HL-60/S4 (cell line): ENCODE results near the gene KCNH3.

ENCODE experiments used
- in situ Hi-C: fragments of 300-500 bp; cut with MboI; formaldehyde crosslinking; loops from 2 replicates; pipeline ENCODE4 v1.14.3; 2022; ENCODE audit warnings: low sequenced_read_pairs

The KCNH3 gene

DNA sequence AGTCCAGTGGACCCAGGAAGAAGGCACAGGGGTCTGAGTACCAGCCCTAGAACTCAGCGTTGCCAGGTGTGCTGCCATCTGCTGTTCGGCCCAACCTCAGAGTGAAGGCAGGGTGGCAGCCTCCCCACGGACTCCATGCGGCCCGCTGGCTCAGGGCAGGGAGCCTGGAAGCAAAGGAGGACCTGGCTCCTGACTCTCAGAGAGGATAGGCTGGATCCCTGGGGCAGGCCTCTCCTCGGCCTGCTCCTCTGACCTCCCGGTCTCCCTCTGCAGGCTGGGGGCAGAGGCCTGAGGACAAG, 19.0 kb downstream of the KCNH3 start:
- in situ Hi-C loops: no loop called here

DNA sequence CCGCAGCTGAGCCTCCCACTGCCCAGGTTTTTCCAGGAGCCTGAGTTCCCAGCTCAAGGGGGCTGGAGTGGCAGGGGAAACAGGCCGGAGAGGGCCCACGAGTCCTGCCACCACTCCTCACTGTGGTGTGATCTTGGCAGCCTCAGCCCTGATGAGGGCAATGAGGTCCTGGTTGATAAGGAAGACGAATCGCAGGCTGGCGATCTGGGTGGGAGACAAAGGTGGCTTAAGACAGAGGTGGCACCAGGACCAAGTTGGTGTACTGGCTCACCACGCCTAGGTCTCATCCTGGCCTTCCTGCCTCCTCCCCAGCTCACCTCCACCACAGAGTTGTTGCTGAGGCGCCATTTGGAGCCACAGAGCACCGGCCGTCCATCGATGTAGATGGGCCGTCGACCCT, 19.7 kb downstream of the KCNH3 start:
- in situ Hi-C loops: no loop called here

DNA sequence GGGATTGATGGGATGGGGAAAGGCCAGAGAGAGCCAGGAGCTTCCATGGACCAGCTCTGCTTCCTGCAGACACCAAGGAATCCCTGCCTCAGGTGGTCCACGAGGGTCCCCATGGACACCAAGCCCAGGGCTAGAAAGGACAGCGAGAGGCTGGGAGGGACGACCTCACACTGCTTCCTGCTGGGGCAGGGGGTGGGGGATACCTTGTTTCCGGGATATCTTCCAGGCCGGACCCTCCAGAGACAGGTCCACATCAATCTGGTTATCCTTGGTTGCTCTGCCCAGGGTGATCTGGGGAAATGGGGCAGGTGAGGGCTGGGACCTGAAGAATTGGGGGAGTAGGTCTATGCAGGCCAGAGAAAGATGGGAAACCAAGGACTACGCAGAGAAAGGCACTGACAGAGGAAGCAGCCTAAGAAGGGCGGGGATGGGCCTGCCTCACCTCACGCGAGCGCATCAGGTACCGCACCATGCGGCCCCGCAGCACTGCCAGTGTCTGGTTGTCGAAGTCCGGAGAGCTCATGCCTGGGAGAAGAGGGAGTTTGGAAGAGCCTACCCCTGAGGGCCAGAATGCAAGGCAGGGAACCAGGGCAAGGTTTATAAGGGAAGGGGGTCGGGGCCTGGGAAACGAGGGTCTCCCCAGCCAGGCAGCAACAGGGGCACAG, 20.3 kb downstream of the KCNH3 start:
- in situ Hi-C loops: no loop called here

DNA sequence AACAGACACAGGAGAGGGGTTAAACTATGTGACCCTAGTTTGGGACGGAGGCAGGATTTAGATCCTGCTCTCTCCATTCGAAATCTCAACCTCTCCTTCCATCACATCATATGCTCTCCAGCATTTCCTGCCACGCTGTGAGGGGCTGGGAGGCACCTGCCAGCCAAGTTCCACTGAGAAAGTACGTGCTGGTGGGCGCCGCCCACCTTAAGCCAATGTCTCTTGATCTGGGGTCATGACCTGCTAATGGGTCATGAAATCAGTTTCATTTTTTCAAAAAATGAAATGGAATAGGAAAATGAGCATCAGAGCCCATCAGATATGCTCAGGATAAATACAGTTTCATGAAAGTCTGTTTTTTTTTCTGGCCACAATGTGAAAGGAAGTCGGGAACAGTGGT, 21.9 kb downstream of the KCNH3 start:
- in situ Hi-C loops: no loop called here

DNA sequence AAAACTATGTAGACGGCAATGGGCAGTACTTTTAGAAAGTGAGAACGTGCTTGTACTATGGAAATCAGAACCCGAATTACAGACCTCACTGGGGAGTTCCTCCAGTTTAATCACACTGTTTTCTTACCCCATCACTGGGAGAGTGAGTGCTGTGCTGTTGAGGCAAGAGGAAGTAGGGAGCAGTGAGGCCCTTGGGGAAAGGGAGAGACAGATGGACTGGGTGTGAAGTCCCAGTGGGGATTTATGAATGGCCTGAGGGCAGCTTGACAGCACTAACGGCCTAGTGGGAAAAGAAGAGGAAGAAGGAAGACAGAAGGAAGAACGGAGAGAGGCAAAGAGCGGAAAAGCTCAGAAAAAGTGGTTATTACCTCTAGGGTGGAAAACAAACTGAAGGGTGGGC, 23.4 kb downstream of the KCNH3 start:
- in situ Hi-C loops: no loop called here

DNA sequence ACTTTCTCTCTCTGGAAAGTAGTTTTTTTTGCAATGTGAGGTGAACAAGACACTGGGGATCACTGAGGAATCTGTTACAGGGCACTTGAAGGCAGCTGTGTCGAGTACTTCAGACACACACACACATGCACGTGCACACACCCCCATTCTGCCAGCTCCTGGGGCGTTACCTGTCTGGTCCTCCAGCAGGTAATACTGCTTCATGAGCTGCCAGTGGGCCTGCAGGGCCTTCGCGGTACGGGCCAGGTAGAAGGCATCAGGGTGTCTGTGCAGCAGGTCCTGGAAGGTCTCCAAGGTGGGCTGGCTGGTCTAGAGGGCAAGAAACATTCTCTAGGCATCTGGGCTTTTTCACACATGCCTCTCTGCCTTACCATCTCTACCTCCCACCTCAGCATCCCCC, 24.0 kb downstream of the KCNH3 start:
- in situ Hi-C loops: no loop called here

DNA sequence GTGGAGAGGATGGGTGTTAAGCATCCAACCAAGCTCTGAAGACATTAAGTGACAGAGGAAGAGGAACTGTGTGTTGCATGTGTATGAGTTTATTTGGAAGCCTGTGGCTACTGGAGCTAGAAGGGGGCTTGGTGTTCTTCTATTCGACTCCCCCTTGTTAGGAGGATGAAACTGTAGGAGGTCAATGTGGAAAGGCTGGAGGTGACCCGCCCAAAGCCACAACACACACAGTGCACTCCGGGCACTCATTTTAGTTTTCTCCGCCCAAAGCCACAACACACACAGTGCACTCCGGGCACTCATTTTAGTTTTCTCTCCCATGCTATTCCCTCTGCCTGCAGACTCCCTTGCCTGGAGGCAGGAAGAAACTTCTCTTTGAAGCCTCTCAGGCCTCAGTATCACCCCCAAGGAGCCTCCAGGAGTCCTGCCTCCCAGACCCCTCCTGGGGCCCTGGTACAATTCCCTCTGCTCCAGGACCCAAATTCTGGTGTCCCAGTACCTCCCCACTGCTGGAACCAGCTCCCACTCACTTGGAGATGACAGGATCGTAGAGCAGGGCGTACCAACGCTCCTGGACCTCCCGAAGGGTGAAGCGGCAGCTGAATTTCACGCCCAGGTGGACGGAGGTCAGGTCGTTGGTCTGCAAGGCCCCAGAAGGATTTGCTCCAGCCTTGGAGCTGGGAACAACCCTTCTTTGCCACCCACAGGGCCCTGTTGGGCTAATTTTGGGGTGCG, 25.3 kb downstream of the KCNH3 start:
- in situ Hi-C loops: no loop called here

DNA sequence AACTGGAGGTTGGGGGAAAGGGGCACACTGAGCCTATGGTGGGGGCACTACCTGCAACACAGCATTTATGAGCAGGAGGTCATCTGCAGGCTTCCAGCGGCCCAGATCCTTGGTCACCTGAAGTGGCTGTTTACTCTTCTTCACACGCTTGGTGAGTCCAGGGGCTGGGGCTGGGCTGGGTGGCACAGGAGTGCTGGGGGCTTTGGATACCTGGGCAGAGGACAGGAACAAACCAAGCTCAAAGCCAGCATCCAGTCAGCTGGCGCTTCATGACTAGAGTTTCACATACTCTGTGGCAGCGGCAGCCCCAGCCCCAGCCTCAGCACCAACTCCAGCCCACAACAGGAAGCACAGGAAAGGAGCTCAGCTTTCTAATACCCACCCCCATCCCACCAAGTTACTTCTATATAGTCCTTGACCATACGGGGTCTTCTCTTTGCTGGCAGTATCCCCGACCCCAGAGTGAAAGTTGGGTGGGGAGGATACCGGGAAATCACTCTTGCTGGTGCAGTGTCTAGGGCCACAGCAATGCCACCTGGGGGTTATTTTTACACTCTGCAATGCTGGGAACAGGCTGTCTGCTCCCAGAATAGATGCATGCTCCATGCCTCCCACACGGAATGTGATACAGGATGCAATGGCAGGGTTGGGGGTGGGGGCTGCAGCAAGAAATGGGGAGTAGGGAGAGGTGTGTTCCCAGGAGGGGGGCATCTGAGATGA, 26.0 kb downstream of the KCNH3 start:
- in situ Hi-C loops: no loop called here

DNA sequence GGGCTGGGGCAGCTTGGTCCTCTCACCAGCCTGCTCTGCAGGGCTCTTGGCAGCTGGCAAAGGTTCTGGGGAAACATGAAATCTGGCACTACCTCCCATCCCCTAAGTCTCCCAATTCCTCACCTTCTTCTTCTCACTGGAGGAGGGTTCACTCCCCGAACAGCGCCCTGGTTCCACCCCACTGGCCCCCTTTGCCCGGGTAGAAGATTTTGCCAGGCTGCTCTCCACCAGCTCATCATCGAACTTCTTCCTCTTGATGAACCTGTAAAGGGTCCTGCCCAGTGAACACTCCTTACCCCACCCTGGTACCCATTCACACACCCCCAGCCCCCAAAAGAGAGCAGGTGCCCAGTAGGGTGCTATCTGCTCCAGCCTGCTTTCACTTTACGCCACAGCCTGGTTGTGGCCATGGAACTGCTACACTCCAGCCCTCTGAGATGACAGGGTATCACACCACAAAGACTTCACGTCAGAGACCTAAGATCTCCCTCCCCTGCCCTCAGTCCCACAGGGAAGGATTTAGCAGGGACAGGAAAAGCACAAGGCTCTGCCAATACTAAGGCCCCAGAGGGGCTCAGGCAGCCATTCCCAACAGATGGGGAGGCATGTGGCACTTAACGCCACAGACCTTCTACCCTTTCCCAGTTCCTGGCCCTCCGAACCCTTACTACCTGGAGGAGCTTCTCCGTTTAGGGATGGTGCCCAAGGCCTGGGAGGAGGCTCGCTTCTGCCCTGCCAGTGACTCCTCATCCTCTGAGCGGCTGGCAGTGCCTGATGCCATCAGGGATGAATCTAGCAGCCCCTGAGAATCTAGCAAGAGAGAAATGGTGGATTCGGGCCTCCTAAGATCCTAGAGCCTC, 26.8 kb downstream of the KCNH3 start:
- in situ Hi-C loops: no loop called here

DNA sequence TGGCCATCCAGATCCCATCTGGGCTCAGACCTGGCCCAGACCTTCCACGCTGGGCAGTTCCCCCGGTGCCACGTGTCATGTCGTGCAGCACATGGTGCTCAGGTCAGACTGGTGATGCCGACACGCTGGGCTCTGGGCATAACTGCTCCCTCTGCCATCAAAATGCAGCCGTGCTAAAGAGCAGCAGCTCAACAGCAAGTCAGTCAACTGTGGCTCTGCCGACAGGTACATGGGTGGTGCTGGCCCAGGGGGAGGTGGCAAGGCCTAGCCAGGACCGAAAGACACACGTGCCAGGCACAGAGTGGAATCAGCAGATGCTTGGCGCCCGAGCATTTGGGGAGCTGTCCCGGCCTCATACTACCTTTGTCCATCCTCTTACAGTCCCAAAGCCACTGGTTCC, 27.5 kb downstream of the KCNH3 start:
- in situ Hi-C loops: no loop called here

DNA sequence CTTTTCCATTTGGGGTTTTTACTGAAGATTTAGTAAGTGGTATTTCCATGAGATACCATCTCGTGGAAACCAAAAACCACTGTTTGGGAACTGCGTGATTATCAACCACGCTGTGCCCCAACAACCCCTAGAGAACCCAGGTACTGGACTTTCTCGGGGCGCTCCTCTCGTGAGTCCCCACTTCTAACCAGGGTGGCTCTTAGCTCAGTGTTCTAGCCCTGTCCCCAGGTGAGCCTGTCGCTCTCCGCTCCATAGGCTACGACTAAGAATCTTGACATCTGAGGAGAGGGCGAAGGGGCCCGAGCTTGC, 28.4 kb downstream of the KCNH3 start:
- in situ Hi-C loops: no loop called here

DNA sequence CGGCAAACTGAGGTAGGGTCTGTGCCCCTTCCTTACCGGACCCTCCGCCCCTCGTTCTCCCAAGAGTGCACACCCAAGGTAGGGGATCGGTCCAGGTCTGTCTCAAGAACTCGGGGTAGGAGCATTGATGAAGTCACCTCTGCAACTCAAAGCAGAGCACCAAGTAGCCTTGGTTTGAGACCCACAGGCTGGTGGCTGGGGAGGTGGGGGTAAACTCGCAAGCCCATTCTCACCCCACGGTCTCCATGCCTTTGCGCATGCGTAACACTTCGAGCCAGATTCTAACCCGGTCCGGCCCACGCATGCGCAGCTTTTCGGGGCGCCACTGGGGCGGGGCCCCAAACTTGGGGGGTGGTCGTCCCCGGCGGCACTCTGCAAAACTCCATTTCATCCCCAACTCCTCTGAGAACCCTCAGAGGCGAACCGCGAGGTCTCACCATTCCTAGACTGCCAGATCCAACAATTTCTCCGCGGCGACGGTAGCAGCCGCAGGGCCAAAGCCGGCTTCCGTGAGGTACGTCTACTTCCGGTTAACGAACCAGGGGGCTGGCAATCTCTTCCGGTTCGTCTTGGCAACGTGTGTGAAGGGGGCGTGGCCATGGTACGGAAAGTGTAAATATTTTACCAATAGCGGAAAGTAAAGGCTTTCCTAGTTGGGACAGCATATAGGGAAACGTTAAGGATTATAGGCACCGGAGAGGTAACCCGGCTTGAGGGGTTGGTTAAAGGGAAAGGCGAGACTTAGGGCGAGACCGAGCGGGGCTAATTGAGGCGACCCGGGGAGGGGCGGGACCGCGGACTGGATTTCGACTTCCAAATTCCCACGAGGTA, 29.0 kb downstream of the KCNH3 start, which contains the start of gene MCRS1:
Gene MCRS1 (minus strand): TSS at position 532 of the 831 bp plus-strand sequence. CDS start 1,411 bp downstream, outside the sequence.
- in situ Hi-C loops: no loop called here

DNA sequence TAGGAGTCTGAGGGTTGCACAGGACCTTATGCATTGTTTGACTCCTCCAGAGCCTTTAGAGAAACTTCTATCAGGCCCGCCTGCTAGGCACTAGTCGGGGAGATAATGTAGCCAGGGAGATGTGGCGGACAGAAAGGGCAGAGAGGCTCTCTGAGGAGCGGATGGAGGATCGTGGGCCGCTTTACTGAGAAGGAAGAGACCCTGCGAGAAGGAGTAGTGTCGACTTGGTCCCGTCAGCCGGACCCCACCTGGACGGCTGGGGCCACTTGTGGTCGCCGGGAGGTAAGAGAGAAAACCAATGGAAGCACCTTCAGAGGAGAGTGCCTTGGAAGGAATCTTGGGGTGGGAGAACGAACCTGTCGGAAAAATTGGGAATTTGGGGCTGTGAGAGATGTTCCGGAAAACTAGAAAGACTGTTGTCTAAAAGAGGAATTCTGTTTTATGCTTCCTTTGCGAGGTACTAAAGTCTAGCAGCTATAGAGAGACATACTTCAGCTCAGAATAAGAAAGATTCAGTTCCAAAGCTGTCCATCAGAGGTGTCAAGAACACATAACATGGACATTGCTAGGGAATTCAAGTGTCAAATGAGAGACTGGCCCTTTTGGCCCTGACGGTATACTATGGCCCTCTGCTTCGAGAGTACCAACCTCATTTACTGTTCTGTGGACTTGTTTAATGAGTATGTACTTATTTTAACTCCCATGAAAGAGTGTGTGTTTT, 29.8 kb downstream of the KCNH3 start:
- in situ Hi-C loops: no loop called here

DNA sequence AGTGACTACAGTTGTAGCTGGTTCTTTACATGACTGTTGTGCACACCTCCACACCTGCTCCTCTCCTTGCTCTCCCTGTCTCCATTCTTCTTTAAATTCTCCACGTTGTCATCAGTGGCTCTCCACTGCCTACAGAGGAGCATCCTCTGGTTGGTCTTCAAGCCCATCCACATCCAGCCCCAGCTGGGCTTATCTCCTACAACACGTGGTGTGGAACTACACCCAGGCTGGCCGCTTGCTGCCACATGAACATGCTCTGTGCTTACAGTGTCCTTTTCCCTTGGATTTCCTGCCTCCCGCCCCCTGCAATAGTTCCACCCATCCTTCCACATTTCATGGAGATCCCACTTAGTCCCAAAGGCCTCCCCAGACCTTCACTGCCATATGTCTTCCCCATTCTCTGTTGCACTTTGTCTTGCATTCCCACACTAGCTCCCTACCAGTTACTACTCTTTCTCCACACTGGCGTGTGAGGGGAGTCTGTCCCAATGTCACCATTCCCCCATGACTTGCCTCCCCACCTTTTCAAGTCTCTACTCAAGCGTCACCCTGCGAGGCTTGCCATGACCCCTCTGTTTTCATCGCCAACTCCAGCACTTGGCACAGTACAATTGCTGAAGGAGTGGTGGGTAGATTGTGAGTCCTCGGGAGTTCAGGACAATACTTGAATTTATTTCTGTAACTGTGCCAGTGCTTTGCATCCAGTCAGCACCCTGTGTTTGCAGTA, 38.9 kb downstream of the KCNH3 start:
- in situ Hi-C loops: no loop called here

DNA sequence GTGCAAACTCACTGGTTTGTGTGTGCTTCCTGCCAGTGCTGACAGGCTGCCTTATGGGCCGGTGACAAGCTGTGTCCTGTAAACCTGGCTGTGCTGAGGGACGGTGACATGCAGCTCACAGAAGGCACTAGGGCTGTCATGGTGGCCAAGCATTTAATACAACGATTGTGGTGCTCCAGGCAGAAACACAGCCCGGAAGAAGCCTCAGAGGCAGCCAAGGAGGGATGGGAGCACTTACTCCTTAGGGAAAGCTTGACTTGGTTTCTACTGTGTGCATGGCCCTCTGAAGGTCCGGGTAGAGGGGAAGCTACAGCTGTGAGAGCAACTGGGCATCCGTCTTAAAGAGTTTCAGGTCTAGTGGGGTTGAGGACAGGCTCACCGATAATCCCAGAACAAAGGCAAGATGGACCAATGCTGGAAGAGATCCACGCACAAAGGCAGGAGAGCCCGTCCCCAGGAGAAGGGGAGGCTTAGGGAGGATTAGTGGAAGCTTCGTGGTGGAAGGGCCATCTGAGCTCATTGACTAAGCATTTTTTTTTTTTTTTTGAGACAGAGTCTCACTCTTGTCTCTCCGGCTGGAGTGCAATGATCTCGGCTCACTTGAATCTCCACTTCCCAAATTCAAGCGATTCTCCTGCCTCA, 39.8 kb downstream of the KCNH3 start:
- in situ Hi-C loops: no loop called here

DNA sequence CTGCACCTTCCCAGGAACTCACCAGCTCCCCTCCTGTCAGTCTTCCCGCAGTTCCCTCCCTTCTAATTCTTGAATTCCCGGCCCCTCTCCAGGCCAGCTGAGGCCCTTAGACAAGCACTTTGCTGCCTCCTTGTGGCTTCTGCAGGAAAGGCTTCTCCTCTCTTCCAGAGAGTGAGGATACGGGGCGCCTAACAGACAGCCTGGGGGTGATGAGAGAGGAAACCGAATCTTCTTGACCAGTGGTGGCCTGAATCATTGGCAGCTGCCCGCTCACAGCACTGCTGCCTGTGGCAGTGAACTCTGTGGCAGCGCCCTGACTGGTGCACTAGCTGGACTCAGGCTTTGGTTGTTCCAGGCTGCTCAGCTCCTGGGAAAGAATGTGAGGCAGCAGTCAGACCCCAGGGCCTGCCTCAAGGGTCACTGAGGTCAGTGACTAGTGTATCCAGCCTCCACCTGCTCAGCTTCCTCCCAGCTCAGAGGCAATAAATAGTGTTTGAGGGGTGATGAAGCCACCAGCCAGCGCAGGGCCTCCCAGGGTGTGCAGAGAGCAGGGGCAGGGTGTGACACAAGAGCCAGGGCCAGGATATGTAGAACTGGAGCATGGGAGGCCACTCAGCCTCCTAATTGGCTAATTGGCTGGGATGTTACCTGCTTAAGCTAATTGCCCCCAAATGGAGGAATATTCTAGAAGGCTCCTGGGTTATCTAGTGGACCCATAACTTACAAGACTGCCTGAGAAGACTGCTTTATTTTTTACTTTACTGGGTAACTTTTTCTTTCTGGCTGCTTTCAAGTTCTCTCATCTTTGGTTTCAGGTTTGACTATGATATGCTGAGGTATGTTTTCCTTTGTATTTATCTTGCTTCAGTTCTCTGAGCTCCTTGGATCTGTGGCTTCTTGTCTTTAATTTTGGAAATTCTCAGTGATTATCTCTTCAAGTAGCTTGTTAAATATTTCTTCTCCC, 42.0 kb downstream of the KCNH3 start:
- in situ Hi-C loops: no loop called here

DNA sequence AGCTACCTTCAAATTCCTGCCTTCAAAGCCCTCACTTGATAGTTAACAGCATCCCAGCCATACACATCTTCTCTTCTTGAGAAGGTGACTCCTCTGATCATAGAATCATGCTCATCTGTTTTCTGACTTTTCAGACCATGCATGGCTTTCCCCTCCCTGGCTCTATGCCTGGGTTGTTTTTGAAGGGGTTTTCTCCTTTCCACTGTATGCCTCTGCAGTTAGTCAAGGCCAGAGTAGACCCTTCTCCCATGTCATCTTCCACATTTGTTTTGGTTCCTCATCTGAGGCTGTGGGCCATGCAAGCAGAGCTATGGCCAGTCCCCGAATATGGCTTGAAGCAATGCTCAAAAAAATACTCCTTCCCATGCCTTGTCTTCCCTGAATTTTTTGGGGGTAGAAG, 43.4 kb downstream of the KCNH3 start:
- in situ Hi-C loops: no loop called here

DNA sequence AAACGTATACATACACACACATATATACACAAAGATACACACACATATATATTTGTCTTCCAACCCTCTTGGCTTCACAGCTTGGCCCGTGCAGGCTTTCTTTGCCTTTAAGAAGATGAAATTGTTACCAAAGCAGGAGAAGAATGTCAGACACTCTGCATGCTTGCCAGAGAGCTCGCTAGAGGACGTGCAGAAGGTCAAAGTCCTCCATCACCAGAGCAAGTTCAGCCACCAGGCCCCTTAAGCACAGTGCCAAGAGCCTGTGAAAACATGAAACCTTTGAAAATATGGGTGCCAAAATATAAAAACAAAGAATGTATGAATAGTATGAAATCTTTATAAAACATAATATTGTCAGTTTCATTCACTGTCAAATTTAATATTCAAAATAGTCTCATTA, 44.0 kb downstream of the KCNH3 start:
- in situ Hi-C loops: no loop called here
